DMS53 treated with DMSO at 0.1 percent for 48 hours (cell line): Measurements from ENCODE around the gene TADA1.
"Not testable (repeated sequence)": the region's sequence is repeated elsewhere in the genome, so short reads cannot be mapped to it uniquely, and the experiment has no call there.

Experiments
- DNase-seq: peaks from one replicate; lab custom pipeline; 2025; ENCODE audit not compliant: unreplicated experiment; lab: John Stamatoyannopoulos, UW

The TADA1 gene

GRCh38 chr1:166844791-166845190, 31.3 kb downstream of the TADA1 start:
- no peak for DNase-seq

- no peak for DNase-seq
These were observed 32.1 kb downstream of the TADA1 start for GRCh38 chr1:166843769-166844596.

- no peak for DNase-seq
These were observed 32.7 kb downstream of the TADA1 start for GRCh38 chr1:166843322-166843721.

GRCh38 chr1:166840309-166841274, 35.5 kb downstream of the TADA1 start:
- no peak for DNase-seq

- no peak for DNase-seq
These were observed 36.3 kb downstream of the TADA1 start for GRCh38 chr1:166839600-166840308.

- peak; percentile 86 for DNase-seq
These were observed 37.1 kb downstream of the TADA1 start, which contains the start of gene POGK for GRCh38 chr1:166838766-166839599. Gene POGK (plus strand): TSS chr1:166839475. CDS start chr1:166840957, 1,482 bp downstream.

- DNase-seq, result no peak
These were observed 39.3 kb downstream of the TADA1 start for GRCh38 chr1:166836733-166837132.

- not testable (repeated sequence) for DNase-seq
These were observed 46.3 kb downstream of the TADA1 start for GRCh38 chr1:166829762-166830161.

GRCh38 chr1:166827426-166827825, 48.6 kb downstream of the TADA1 start:
- DNase-seq, result no peak

GRCh38 chr1:166822385-166822784, 53.7 kb downstream of the TADA1 start:
- DNase-seq, result no peak

- no peak for DNase-seq
These were observed 56.1 kb downstream of the TADA1 start for GRCh38 chr1:166819974-166820373.

GRCh38 chr1:166814611-166815010, 61.5 kb downstream of the TADA1 start:
- no peak for DNase-seq

- no peak for DNase-seq
These were observed 62.4 kb downstream of the TADA1 start for GRCh38 chr1:166813508-166814223.

GRCh38 chr1:166811691-166812090, 64.4 kb downstream of the TADA1 start:
- DNase-seq, result no peak

- no peak for DNase-seq
These were observed 67.1 kb downstream of the TADA1 start for GRCh38 chr1:166808952-166809351.
